Measurements from ENCODE around the gene NOTCH2. TPM values are rescaled to one million over a fixed set of nuclear protein-coding genes. Genes with fewer than 3 reads are reported as not detected.

The NOTCH2 gene
- total and polyA plus RNA-seq, 9 of the 15 experiments (the other 6 are each of a cell fraction or from before 2014, with no cell fraction given), result 0.04 to 1.2 (median 0.28) TPM; not detected in 1

DNA sequence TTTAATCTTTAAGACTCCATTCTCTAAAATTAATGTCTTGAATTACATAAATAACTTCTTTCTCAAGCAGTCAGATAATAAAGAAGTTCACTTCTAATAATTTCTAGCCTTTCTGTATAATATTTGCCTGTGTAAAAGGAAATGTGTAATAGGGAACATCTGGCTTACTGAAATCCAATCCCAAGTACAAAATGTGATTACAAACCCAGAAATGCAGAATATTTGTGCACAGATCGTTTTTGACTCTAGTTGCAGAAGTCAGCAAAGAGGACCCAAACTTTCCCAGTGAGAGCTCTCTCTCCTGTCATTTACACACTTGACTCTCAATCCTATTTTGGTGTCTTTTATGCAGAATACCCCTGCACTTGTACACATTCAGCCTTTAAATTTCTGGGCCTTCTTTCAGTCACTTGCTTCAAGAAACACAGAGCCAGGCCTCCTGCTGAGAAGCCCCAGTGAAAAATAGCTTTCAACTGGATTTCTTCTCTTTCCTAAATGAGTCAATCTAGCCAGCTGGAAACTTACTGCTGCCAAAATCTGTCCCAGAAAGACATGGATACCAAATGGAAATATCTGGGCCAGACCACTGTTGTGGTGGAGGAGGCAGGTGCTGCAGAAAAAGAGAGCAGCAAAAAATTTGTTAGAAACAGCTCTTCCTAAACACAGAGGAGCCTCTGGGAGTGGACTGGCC, 104.6 kb downstream of the NOTCH2 start:
- H3K9me1 ChIP-seq (ENCODE audit: control insufficient read depth, insufficient read depth, low read length), result no peaks in the 10 kb centered on the region
- DNase-seq (ENCODE audit: extremely low read depth in 1 of 4, low spot score in 3 of 4) (no peak), ATAC-seq (no peak), FAIRE-seq (no peak)
- no peaks in the 10 kb centered on the region for H3K36me3 ChIP-seq (ENCODE audit: control insufficient read depth, insufficient read depth, low read length)
- no peaks in the 10 kb centered on the region for H3K4me1 ChIP-seq (replicated peaks in 1 of 2; ENCODE audit: control insufficient read depth in 2 of 2, insufficient read depth in 2 of 2, low read length in 2 of 2)
- H3K9ac ChIP-seq (ENCODE audit: insufficient read depth in 1 of 2, low read depth in 2 of 2, low read length in 2 of 2), result no peak overlapping the region
- intact Hi-C loops (cut with micrococcal nuclease), result loop anchor here (5.0 kb wide), 1 partner anchor 78 kb away; no protein-coding TSS in a partner anchor
- POLR2A ChIA-PET, result no interaction called here
- H2AFZ ChIP-seq (ENCODE audit: low read depth, low read length), result no peak overlapping the region
- no peaks in the 10 kb centered on the region; the same call in 1 of the 2 replicates for H4K20me1 ChIP-seq (replicated peaks; ENCODE audit: control insufficient read depth, insufficient read depth, low read length)
- WGBS (ENCODE audit: insufficient coverage, low coverage, missing lambda C conversion rate), result 0% methylated on average over 1 of the region's 1 CpG
- no peaks in the 10 kb centered on the region for H3K79me2 ChIP-seq (ENCODE audit: control insufficient read depth, insufficient read depth, low read length)
- CTCF ChIA-PET (ENCODE audit: low intra/inter-chr PET ratio), result no interaction called here
- no peak overlapping the region for H3K4me3 ChIP-seq
- H3K9me3 ChIP-seq (replicated peaks; ENCODE audit: control insufficient read depth, insufficient read depth, low read depth, low read length), result no peaks in the 10 kb centered on the region
- H3K4me2 ChIP-seq (ENCODE audit: insufficient read depth, low read length), result no peak overlapping the region
- peaks cover 0 to 5% of the 10 kb centered on the region in 2 experiments; a peak in 2 of 5 replicates for H3K27me3 ChIP-seq (ENCODE audit: control insufficient read depth in 2 of 2, insufficient read depth in 2 of 2, low read length in 2 of 2)
- H3K27ac ChIP-seq (ENCODE audit: extremely low read depth, low read depth, low read length), result no peak overlapping the region
- in situ Hi-C loops (cut with MboI), result loop anchor here (25.0 kb wide), 1 partner anchor 172 kb away; no protein-coding TSS in a partner anchor
- no TSS peak for BruUV-seq (replicated peaks)
- TF ChIP-seq FOXO4 (CRISPR knock-in tag; IDR thresholded peaks at IDR 0.05) (no peak), DIDO1 (tag; IDR thresholded peaks at IDR 0.05; ENCODE audit: low read depth) (no peak), HNRNPH1 (optimal IDR thresholded peaks at IDR 0.05; ENCODE audit: low read depth, low read length) (no peak), MED1 (CRISPR knock-in tag; IDR thresholded peaks at IDR 0.05; ENCODE audit: borderline replicate concordance) (no peak), ZNF3 (CRISPR knock-in tag; IDR thresholded peaks at IDR 0.05) (no peak), CHAMP1 (IDR thresholded peaks at IDR 0.05) (no peak), NRF1 (conservative IDR thresholded peaks at IDR 0.05 in 1 of 2, IDR thresholded peaks at IDR 0.05 in 1 of 2) (no peak), ZNF197 (CRISPR knock-in tag; IDR thresholded peaks at IDR 0.05; ENCODE audit: low read depth) (no peak), SETDB1 (IDR thresholded peaks at IDR 0.05; ENCODE audit: low read length) (no peak), ZNF282 (CRISPR knock-in tag; IDR thresholded peaks at IDR 0.05) (no peak)
- TF ChIP-seq, protein P1, sequence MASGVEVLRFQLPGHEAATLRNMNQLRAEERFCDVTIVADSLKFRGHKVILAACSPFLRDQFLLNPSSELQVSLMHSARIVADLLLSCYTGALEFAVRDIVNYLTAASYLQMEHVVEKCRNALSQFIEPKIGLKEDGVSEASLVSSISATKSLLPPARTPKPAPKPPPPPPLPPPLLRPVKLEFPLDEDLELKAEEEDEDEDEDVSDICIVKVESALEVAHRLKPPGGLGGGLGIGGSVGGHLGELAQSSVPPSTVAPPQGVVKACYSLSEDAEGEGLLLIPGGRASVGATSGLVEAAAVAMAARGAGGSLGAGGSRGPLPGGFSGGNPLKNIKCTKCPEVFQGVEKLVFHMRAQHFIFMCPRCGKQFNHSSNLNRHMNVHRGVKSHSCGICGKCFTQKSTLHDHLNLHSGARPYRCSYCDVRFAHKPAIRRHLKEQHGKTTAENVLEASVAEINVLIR (CRISPR knock-in tag; IDR thresholded peaks at IDR 0.05), result no peak
- TF ChIP-seq, protein P2, sequence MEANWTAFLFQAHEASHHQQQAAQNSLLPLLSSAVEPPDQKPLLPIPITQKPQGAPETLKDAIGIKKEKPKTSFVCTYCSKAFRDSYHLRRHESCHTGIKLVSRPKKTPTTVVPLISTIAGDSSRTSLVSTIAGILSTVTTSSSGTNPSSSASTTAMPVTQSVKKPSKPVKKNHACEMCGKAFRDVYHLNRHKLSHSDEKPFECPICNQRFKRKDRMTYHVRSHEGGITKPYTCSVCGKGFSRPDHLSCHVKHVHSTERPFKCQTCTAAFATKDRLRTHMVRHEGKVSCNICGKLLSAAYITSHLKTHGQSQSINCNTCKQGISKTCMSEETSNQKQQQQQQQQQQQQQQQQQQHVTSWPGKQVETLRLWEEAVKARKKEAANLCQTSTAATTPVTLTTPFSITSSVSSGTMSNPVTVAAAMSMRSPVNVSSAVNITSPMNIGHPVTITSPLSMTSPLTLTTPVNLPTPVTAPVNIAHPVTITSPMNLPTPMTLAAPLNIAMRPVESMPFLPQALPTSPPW (CRISPR knock-in tag; IDR thresholded peaks at IDR 0.05), result no peak
- TF ChIP-seq, protein P3, sequence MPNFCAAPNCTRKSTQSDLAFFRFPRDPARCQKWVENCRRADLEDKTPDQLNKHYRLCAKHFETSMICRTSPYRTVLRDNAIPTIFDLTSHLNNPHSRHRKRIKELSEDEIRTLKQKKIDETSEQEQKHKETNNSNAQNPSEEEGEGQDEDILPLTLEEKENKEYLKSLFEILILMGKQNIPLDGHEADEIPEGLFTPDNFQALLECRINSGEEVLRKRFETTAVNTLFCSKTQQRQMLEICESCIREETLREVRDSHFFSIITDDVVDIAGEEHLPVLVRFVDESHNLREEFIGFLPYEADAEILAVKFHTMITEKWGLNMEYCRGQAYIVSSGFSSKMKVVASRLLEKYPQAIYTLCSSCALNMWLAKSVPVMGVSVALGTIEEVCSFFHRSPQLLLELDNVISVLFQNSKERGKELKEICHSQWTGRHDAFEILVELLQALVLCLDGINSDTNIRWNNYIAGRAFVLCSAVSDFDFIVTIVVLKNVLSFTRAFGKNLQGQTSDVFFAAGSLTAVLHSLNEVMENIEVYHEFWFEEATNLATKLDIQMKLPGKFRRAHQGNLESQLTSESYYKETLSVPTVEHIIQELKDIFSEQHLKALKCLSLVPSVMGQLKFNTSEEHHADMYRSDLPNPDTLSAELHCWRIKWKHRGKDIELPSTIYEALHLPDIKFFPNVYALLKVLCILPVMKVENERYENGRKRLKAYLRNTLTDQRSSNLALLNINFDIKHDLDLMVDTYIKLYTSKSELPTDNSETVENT (CRISPR knock-in tag; IDR thresholded peaks at IDR 0.05), result no peak

All from K562 (cell line).